GM23248 (cell line): Measurements from ENCODE around the gene GALNT7. TPM values are rescaled to one million over a fixed set of nuclear protein-coding genes. Genes with fewer than 3 reads are reported as not detected.

Experiments used
- DNase-seq: peaks from one replicate; pipeline ENCODE4 v3.0.0-alpha.2; 2015
- H2AFZ ChIP-seq: fragments of 200-600 bp; sonication (generic); 2 replicates; pipeline ENCODE4 v1.6.1; 2016; ENCODE audit warnings: antibody characterized with exemption
- H3F3A ChIP-seq: fragments of 200-600 bp; sonication (generic); 2 replicates; pipeline ENCODE4 v1.6.1; 2016; ENCODE audit warnings: mild to moderate bottlenecking, antibody characterized with exemption, mixed run types; ENCODE audit not compliant: insufficient read depth
- H3K27ac ChIP-seq: fragments of 200-600 bp; sonication (generic); 2 replicates; pipeline ENCODE4 v1.5.1; 2016; ENCODE audit warnings: mild to moderate bottlenecking
- H3K27me3 ChIP-seq: fragments of 200-600 bp; sonication (generic); replicated peaks from 2 replicates; pipeline ENCODE4 v1.6.1; 2016; ENCODE audit warnings: mild to moderate bottlenecking; ENCODE audit not compliant: insufficient read depth
- H3K36me3 ChIP-seq: fragments of 200-600 bp; sonication (generic); 2 replicates; pipeline ENCODE4 v1.6.1; 2016; ENCODE audit warnings: low read depth, mild to moderate bottlenecking
- H3K4me1 ChIP-seq: fragments of 200-600 bp; sonication (generic); 2 replicates; pipeline ENCODE4 v1.6.1; 2016; ENCODE audit warnings: mild to moderate bottlenecking; ENCODE audit not compliant: insufficient read depth
- H3K4me2 ChIP-seq: fragments of 200-600 bp; sonication (generic); one replicate; pipeline ENCODE4 v1.6.1; 2016; ENCODE audit warnings: mild to moderate bottlenecking; ENCODE audit not compliant: unreplicated experiment
- H3K4me3 ChIP-seq: fragments of 200-600 bp; sonication (generic); 2 replicates; pipeline ENCODE4 v1.5.1; 2016; ENCODE audit warnings: mild to moderate bottlenecking
- H3K79me2 ChIP-seq: fragments of 200-600 bp; sonication (generic); 2 replicates; pipeline ENCODE4 v1.6.1; 2016; ENCODE audit warnings: mild to moderate bottlenecking; ENCODE audit not compliant: insufficient read depth
- H3K9ac ChIP-seq: fragments of 200-600 bp; sonication (generic); 2 replicates; pipeline ENCODE4 v1.6.1; 2016; ENCODE audit warnings: mild to moderate bottlenecking
- H3K9me2 ChIP-seq: fragments of 200-600 bp; sonication (generic); 2 replicates; pipeline ENCODE4 v1.6.1; 2016; ENCODE audit warnings: mixed run types, mild to moderate bottlenecking, moderate library complexity; ENCODE audit not compliant: insufficient read depth
- H3K9me3 ChIP-seq: fragments of 200-600 bp; sonication (generic); one replicate; pipeline ENCODE4 v1.6.1; 2017; ENCODE audit warnings: low read depth
- H4K20me1 ChIP-seq: fragments of 200-600 bp; sonication (generic); 2 replicates; pipeline ENCODE4 v1.6.0; 2016; ENCODE audit not compliant: insufficient read depth
- EZH2 ChIP-seq: fragments of 200-600 bp; sonication (generic); IDR thresholded peaks from 2 replicates; pipeline ENCODE4 v1.6.1; 2018; ENCODE audit warnings: antibody characterized with exemption, mild to moderate bottlenecking; ENCODE audit not compliant: insufficient read depth, poor library complexity, severe bottlenecking
- EZH2phosphoT487 ChIP-seq: fragments of 200-600 bp; sonication (generic); IDR thresholded peaks from 2 replicates; pipeline ENCODE4 v1.6.1; 2018; ENCODE audit warnings: antibody characterized with exemption, moderate library complexity, mild to moderate bottlenecking, low read depth; ENCODE audit not compliant: insufficient read depth
- WGBS, 2 experiments: methylation state at CpG; one replicate each; pipeline ENCODE4 v1.1.6; 2015 to 2017; ENCODE audit warnings: low lambda C conversion rate in 2 of 2, low coverage in 1 of 2; ENCODE audit errors: missing lambda C conversion rate in 2 of 2; 5-methylcytosine and 5-hydroxymethylcytosine counted together
- in situ Hi-C: fragments of 300-500 bp; cut with MboI; formaldehyde crosslinking; loops from 2 replicates; pipeline ENCODE4 v1.15.0; 2020
- polyA plus RNA-seq: library from polyadenylated mRNA; unstranded; fragments of >200 nt; fragmentation: Nextera tagmentation; extraction: Ambion mirVana; gene quantifications from 2 replicates; pipeline ENCODE4 v1.2.1, GENCODE V29; 2016
- total RNA-seq: library from RNA; depleted of rRNA; stranded (reverse); fragments of >200 nt; shearing (Covaris generic); gene quantifications from 2 replicates; pipeline ENCODE4 v1.2.3, GENCODE V29; 2014

The GALNT7 gene
- total and polyA plus RNA-seq, 2 experiments from 2014 or later = 5.8 to 13.1 TPM

DNA sequence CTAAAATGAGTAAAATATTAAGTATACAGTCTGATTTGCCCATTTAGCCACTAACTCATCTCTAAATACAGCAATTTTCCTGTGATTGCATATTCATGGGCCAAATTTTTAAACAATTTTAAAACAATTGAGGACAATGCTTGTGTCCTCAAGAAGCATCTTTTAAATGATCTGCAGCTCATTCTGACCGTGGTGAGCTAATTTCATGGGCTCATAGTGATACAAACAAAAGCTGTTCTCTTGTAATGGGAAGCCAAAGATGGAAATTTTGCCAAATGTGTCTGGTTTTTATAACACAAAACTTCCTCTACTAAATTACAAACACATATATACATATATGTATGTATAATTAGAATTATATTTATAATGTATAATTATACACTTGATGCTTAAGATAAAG lies 125.8 kb downstream of the GALNT7 start:
- no peak for DNase-seq
- TF ChIP-seq EZH2phosphoT487 (no peak), EZH2 (no peak)
- Histone ChIP-seq H3K27me3 (no peaks in the 10 kb centered on the region), H3K79me2 (no peaks in the 10 kb centered on the region), H3K4me1 (no peaks in the 10 kb centered on the region), H3F3A (no peaks in the 10 kb centered on the region), H3K4me3 (no peak overlapping the region), H3K36me3 (no peaks in the 10 kb centered on the region), H3K9ac (no peak overlapping the region), H4K20me1 (no peaks in the 10 kb centered on the region), H3K4me2 (no peak overlapping the region), H2AFZ (no peak overlapping the region), H3K9me3 (no peaks in the 10 kb centered on the region), H3K9me2 (no peaks in the 10 kb centered on the region), H3K27ac (no peak overlapping the region)
- WGBS, 2 experiments = 86 to 90% methylated on average over 1 of the region's 1 CpG
- in situ Hi-C loops = no loop called here

DNA sequence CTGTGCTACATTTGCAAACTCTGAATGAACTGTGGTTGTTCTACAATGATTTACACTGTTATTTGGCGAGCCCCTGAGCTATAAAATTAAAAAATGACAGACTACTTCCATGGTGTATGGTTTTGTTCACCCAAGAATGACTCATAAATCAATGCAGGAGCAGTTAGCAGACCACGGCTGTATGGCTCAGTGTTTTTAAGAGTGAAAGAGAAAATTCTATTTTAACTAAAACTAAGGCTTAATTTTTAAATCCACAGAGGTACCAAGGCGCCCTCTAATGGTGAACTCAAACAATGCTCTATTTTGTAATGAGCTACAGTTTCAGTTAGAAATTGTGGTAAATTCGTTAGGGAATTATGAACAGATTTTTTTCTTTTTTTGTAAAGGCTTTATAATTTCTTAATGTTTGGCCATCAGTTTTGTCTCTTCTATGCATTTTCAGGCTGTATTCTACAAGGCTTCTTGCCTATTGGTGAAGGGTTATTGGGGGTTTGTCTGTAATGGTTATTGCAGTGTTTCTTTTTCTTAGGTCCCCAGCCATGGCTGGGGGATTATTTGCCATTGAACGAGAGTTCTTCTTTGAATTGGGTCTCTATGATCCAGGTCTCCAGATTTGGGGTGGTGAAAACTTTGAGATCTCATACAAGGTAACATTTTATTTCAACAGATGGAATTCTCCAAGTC lies 133.0 kb downstream of the GALNT7 start:
- Histone ChIP-seq H3K79me2 (no peaks in the 10 kb centered on the region), H3K9ac (no peak overlapping the region), H3K4me1 (peaks cover 4% of the 10 kb centered on the region; the same call in 1 of the 2 replicates), H3K36me3 (no peaks in the 10 kb centered on the region; the same call in 1 of the 2 replicates), H2AFZ (peak overlapping the region; percentile 4; the same call in 1 of the 2 replicates), H3K9me2 (no peaks in the 10 kb centered on the region), H3K27me3 (no peaks in the 10 kb centered on the region), H4K20me1 (no peaks in the 10 kb centered on the region), H3K9me3 (no peaks in the 10 kb centered on the region), H3K4me3 (no peak overlapping the region), H3F3A (no peaks in the 10 kb centered on the region), H3K27ac (no peak overlapping the region), H3K4me2 (no peak overlapping the region)
- DNase-seq = peak; percentile 40
- 21% methylated on average over 5 of the region's 5 CpGs for WGBS, 2 experiments
- in situ Hi-C loops = no loop called here
- TF ChIP-seq EZH2 (no peak), EZH2phosphoT487 (no peak)

DNA sequence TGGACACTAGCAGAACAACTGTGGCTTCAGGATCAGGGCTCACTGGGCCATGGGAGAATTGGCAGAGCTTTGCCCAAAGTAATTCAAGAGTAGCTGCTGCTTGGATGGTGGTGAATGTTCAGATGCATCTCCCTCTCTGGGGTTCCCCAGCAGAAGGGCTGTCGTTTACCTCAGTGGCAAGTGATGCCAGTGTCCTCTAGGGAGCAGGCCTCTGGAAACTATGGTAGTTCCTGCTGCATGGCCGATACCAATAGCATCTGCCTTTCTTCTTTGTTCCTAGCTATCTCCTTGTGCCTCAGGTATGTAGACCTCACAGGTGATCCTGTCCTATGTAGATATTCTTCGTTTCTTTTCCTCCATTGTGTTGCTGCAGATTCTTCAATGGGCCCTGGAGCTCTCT lies 139.2 kb downstream of the GALNT7 start:
- no peak overlapping the region for H2AFZ ChIP-seq
- TF ChIP-seq EZH2phosphoT487 = no peak
- no peak for TF ChIP-seq EZH2
- H3K27me3 ChIP-seq = no peaks in the 10 kb centered on the region
- H3K9me2 ChIP-seq = no peaks in the 10 kb centered on the region
- H3K4me2 ChIP-seq = no peak overlapping the region
- in situ Hi-C loops = no loop called here
- no peaks in the 10 kb centered on the region for H4K20me1 ChIP-seq
- H3F3A ChIP-seq = no peaks in the 10 kb centered on the region
- H3K79me2 ChIP-seq = no peaks in the 10 kb centered on the region
- WGBS, 2 experiments = 76 to 81% methylated on average over 3 of the region's 3 CpGs
- H3K27ac ChIP-seq = no peak overlapping the region
- no peak for DNase-seq
- no peak overlapping the region for H3K4me3 ChIP-seq
- H3K9ac ChIP-seq = no peak overlapping the region
- H3K4me1 ChIP-seq = no peaks in the 10 kb centered on the region
- no peaks in the 10 kb centered on the region for H3K9me3 ChIP-seq
- H3K36me3 ChIP-seq = no peaks in the 10 kb centered on the region; the same call in 1 of the 2 replicates

DNA sequence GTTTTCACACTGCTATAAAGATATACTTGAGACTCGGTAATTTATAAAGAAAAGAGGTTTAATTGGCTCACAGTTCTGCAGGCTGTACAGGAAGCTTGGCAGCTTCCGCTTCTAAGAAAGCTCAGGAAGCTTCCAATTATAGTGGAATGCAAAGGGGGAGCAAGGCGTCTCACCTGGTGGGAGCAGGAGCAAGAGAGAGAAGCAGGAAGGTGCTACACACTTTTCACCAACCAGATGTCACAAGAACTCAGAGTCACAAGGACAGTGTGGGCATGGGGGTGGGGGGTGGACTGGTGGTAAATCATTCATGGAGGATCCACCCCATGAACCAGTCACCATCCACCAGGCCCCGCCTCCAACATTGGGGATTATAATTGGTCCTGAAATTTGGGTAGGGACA lies 142.8 kb downstream of the GALNT7 start:
- H3K9ac ChIP-seq = no peak overlapping the region
- H2AFZ ChIP-seq = no peak overlapping the region
- no peak for DNase-seq
- H4K20me1 ChIP-seq = no peaks in the 10 kb centered on the region
- no peaks in the 10 kb centered on the region for H3F3A ChIP-seq
- H3K79me2 ChIP-seq = no peaks in the 10 kb centered on the region
- H3K27me3 ChIP-seq = no peaks in the 10 kb centered on the region
- no peaks in the 10 kb centered on the region for H3K9me2 ChIP-seq
- in situ Hi-C loops = loop anchor here (5.0 kb wide), 1 partner anchor 101 kb away; no protein-coding TSS in a partner anchor
- 90 to 91% methylated on average over 4 of the region's 4 CpGs for WGBS, 2 experiments
- no peak overlapping the region for H3K4me3 ChIP-seq
- H3K4me1 ChIP-seq = no peaks in the 10 kb centered on the region
- TF ChIP-seq EZH2 (no peak), EZH2phosphoT487 (no peak)
- H3K9me3 ChIP-seq = no peaks in the 10 kb centered on the region
- H3K4me2 ChIP-seq = no peak overlapping the region
- no peak overlapping the region for H3K27ac ChIP-seq
- H3K36me3 ChIP-seq = no peaks in the 10 kb centered on the region
